Measurements from ENCODE around the gene TTC28.

Gene TTC28

GRCh38 chr22:28346308-28346707 is 333.3 kb downstream of the TTC28 start:
- DNase-seq: no peak

GRCh38 chr22:28344918-28345703 is 334.5 kb downstream of the TTC28 start:
- no peak for DNase-seq

GRCh38 chr22:28341001-28341400 is 338.6 kb downstream of the TTC28 start:
- no peak for DNase-seq

- DNase-seq: no peak
These were observed 346.6 kb downstream of the TTC28 start for GRCh38 chr22:28333088-28333487.

DNA sequence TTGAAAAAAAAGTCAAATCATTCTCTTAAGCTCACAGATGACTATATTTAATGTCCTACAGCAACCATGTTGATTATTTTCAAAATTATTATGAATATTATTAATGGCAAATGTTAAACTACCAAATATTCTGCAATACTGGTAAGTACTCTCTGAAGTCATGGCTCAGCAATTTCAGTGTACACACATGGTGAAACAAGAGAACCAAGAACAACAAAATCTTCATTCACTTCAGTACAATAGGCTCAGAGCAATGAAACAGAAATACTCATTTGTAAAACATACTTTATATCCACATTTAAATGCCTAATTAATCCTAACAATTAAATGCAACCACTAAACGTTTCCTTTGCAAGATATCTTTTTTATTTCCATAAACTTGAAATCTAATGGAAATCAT is 347.2 kb downstream of the TTC28 start:
- DNase-seq: no peak

GRCh38 chr22:28331695-28332094 is 347.9 kb downstream of the TTC28 start:
- DNase-seq: no peak

- DNase-seq: no peak
These were observed 350.2 kb downstream of the TTC28 start for GRCh38 chr22:28329186-28330073.

GRCh38 chr22:28328756-28329155 is 350.9 kb downstream of the TTC28 start:
- no peak for DNase-seq

GRCh38 chr22:28316014-28316413 is 363.6 kb downstream of the TTC28 start:
- no peak for DNase-seq

- DNase-seq: no peak
These were observed 364.7 kb downstream of the TTC28 start for GRCh38 chr22:28314959-28315358.

DNA sequence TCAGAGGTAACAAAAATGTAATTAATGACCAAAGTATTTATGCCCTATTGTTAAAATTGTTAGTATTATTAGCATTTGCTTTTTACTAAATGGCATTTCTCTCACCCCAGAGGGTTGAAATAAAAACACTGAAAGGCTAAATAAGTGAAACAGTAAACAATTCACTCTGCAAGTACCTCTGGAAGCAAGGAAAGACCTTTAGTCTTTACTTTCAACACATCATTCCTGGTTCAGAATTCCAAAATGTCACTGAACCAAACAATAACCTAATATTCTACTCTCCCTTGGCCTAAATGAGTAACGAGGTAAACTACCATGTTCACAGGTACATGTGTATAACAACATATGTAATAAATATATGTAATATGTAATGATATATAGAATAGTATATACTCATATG is 369.3 kb downstream of the TTC28 start:
- no peak for DNase-seq

GRCh38 chr22:28299753-28300152 is 379.9 kb downstream of the TTC28 start:
- no peak for DNase-seq

DNA sequence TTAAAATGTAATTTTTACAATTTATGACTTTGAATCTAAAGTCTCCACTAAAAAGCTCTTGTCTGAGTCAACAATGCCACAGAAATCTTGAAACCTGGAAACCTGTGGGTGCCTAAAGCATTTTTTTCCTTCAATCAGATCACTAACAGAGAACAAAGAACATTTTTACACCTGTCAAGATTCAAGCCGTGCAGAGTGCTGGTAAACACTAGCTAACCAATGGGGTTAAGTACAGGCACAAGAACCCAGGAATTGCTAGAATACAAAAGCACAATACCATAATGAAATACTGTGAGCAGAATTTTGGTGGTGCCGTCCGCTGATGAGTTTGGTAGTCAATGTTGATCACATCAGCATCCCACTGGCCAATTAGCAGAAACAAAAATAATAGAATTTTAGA is 380.3 kb downstream of the TTC28 start:
- no peak for DNase-seq

DNA sequence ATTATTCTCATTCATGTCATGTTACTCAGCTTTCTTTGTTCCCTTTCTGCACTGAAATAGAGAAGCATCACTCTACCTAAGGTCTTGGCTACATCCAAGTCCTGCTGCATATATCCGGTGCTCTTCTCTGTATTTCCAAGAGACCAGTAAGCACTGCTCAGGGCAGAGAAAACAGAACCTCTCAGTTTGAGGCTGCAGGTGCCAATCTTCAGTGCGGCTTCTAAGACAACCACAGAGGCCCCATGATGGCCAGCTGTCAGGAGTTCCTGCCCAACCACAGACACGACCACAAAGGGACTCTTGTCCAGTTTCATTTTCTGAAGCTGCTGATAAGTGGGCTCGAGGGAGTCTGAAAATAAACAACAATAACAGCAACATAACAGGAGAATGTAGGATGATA is 382.1 kb downstream of the TTC28 start:
- no peak for DNase-seq

GRCh38 chr22:28296452-28296851 is 383.2 kb downstream of the TTC28 start:
- DNase-seq: no peak

- no peak for DNase-seq
These were observed 396.5 kb downstream of the TTC28 start for GRCh38 chr22:28283068-28283654.

DNA sequence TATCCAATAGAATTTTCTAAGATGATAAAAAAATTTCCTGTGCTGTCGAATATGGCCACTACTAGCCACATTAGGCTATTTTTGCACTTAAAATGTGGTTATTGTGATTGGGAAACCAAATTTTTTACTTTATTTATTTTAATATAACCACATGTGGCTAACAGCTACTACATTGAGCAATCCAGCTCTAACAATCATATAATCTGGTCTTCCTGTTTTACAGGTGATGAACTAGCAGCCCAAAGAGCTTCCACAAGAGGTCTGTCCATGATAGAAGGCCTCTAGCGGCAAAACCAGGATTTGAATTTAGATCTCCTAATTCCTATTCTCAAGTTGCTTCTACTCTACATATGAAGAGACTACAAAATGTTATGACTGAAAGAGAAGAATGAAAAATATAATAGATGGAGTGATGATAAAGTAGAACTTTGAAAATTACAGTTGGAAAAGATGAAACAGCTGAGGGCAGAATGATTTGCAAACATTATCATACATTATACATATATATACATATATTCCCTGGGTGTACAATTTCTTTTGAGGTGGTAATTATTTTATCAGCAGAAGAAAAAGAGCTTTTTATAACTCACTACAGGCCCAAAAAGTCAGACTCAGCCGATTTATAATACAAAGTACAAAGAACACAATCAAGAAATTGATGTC is 397.1 kb downstream of the TTC28 start:
- DNase-seq: no peak

GRCh38 chr22:28279888-28280287 is 399.8 kb downstream of the TTC28 start:
- DNase-seq: no peak

- DNase-seq: no peak
These were observed 410.4 kb downstream of the TTC28 start for GRCh38 chr22:28269277-28269676.

GRCh38 chr22:28268850-28269249 is 410.8 kb downstream of the TTC28 start:
- no peak for DNase-seq

DNA sequence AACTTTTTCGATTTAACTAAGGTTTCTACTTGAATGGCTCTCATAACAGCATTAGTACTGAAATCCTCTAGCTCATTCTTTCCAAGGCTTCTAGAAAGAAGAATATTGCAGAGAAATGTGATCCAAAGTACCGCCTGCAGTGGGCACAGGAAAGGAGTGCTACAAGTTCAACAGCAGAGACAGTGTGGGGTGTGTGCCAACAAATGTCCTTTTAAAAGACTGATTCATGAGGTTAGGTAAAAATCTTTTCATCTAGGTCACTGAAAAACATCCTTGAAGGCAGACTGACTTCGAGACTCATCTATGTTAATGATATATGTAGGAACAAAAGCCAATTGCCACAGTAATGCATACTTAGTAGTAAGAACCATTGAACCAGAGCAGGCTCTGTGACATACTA is 411.5 kb downstream of the TTC28 start:
- no peak for DNase-seq

GRCh38 chr22:28260619-28261018 is 419.0 kb downstream of the TTC28 start:
- DNase-seq: no peak

GRCh38 chr22:28259774-28260312 is 419.8 kb downstream of the TTC28 start:
- DNase-seq: no peak
